H9 (cell line): Measurements from ENCODE around the gene ASS1. TPM values are rescaled to one million over a fixed set of nuclear protein-coding genes. Genes with fewer than 3 reads are reported as not detected.

Experiments
- DNase-seq: peaks from one replicate; pipeline ENCODE4 v3.0.0-alpha.2; 2017
- H2AFZ ChIP-seq: one replicate; pipeline ENCODE4 v1.6.1; 2013; ENCODE audit warnings: mild to moderate bottlenecking, low read length, control low read depth, moderate library complexity
- H2AK5ac ChIP-seq: 2 replicates; pipeline ENCODE4 v1.6.1; 2013; ENCODE audit warnings: low read length, control low read depth, mixed read lengths; ENCODE audit not compliant: insufficient read length
- H2BK120ac ChIP-seq: one replicate; pipeline ENCODE4 v1.6.1; 2013; ENCODE audit warnings: low read depth, mild to moderate bottlenecking, low read length, control low read depth, inconsistent platforms; ENCODE audit not compliant: poor library complexity, severe bottlenecking
- H2BK12ac ChIP-seq: 2 replicates; pipeline ENCODE4 v1.6.1; 2013; ENCODE audit warnings: low read length, control low read depth, mixed read lengths, low read depth; ENCODE audit not compliant: insufficient read length
- H2BK15ac ChIP-seq: 2 replicates; pipeline ENCODE4 v1.6.1; 2013; ENCODE audit warnings: low read depth, low read length, control low read depth
- H2BK20ac ChIP-seq: one replicate; pipeline ENCODE4 v1.6.1; 2013; ENCODE audit warnings: low read depth, mild to moderate bottlenecking, low read length, control low read depth, inconsistent platforms; ENCODE audit not compliant: poor library complexity, severe bottlenecking
- H2BK5ac ChIP-seq: 2 replicates; pipeline ENCODE4 v1.6.1; 2013; ENCODE audit warnings: low read length, control low read depth, mixed read lengths; ENCODE audit not compliant: insufficient read length
- H3K14ac ChIP-seq: 2 replicates; pipeline ENCODE4 v1.6.1; 2013; ENCODE audit warnings: low read length, control low read depth; ENCODE audit not compliant: insufficient read depth
- H3K18ac ChIP-seq: 2 replicates; pipeline ENCODE4 v1.6.1; 2013; ENCODE audit warnings: low read depth, mild to moderate bottlenecking, mixed read lengths, low read length, control low read depth; ENCODE audit not compliant: insufficient read length
- H3K23ac ChIP-seq: 2 replicates; pipeline ENCODE4 v1.6.1; 2013; ENCODE audit warnings: low read length, control low read depth, mixed read lengths, low read depth; ENCODE audit not compliant: insufficient read length
- H3K23me2 ChIP-seq: 2 replicates; pipeline ENCODE4 v1.6.1; 2013; ENCODE audit warnings: low read depth, mild to moderate bottlenecking, mixed read lengths, low read length, control low read depth; ENCODE audit not compliant: insufficient read length, poor library complexity, severe bottlenecking
- H3K27ac ChIP-seq: 2 replicates; pipeline ENCODE4 v1.5.1; 2013; ENCODE audit warnings: low read length, control low read depth, mixed read lengths, low read depth; ENCODE audit not compliant: insufficient read length
- H3K27me3 ChIP-seq: 2 replicates; pipeline ENCODE4 v1.6.1; 2013; ENCODE audit warnings: low read length, control low read depth, inconsistent platforms; ENCODE audit not compliant: insufficient read depth
- H3K4ac ChIP-seq: 2 replicates; pipeline ENCODE4 v1.6.1; 2013; ENCODE audit warnings: low read depth, mild to moderate bottlenecking, control low read depth, inconsistent platforms, low read length, moderate library complexity
- H3K4me1 ChIP-seq: 2 replicates; pipeline ENCODE4 v1.6.1; 2013; ENCODE audit warnings: low read length, control low read depth, inconsistent platforms; ENCODE audit not compliant: insufficient read depth
- H3K4me2 ChIP-seq: 2 replicates; pipeline ENCODE4 v1.6.1; 2013; ENCODE audit warnings: low read length, control low read depth, mixed read lengths; ENCODE audit not compliant: insufficient read length, insufficient read depth
- H3K56ac ChIP-seq: 2 replicates; pipeline ENCODE4 v1.6.1; 2013; ENCODE audit warnings: low read depth, mild to moderate bottlenecking, mixed read lengths, low read length, control low read depth; ENCODE audit not compliant: insufficient read length
- H3K79me1 ChIP-seq: 2 replicates; pipeline ENCODE4 v1.6.1; 2013; ENCODE audit warnings: low read depth, mild to moderate bottlenecking, moderate library complexity, low read length, control low read depth, inconsistent platforms; ENCODE audit not compliant: insufficient read depth, poor library complexity, severe bottlenecking
- H3K79me2 ChIP-seq: 2 replicates; pipeline ENCODE4 v1.6.1; 2013; ENCODE audit warnings: low read length, control low read depth, inconsistent platforms; ENCODE audit not compliant: insufficient read depth
- H3K9ac ChIP-seq: 2 replicates; pipeline ENCODE4 v1.6.1; 2013; ENCODE audit warnings: low read length, control low read depth, mixed read lengths; ENCODE audit not compliant: insufficient read length; ENCODE audit errors: extremely low read depth
- H3K9me3 ChIP-seq: one replicate; pipeline ENCODE4 v1.6.1; 2013; ENCODE audit warnings: low read depth, low read length, inconsistent platforms; ENCODE audit not compliant: control insufficient read depth
- H3T11ph ChIP-seq: one replicate; pipeline ENCODE4 v1.6.1; 2013; ENCODE audit warnings: mild to moderate bottlenecking, low read length, control low read depth, inconsistent platforms
- H4K20me1 ChIP-seq: one replicate; pipeline ENCODE4 v1.6.1; 2013; ENCODE audit not compliant: control insufficient read depth, insufficient read length, insufficient read depth
- H4K5ac ChIP-seq: 2 replicates; pipeline ENCODE4 v1.6.1; 2013; ENCODE audit warnings: low read depth, mild to moderate bottlenecking, mixed read lengths, low read length, control low read depth; ENCODE audit not compliant: insufficient read length
- H4K8ac ChIP-seq: replicated peaks from 2 replicates; pipeline ENCODE4 v1.6.1; 2013; ENCODE audit warnings: low read length, control low read depth, mixed read lengths, low read depth; ENCODE audit not compliant: insufficient read length
- H4K91ac ChIP-seq: 2 replicates; pipeline ENCODE4 v1.6.1; 2013; ENCODE audit warnings: low read depth, mild to moderate bottlenecking, moderate library complexity, mixed read lengths, low read length, control low read depth; ENCODE audit not compliant: insufficient read length
- H3K27ac Mint-ChIP-seq, 3 experiments: 2 replicates in 2 of 3; 3 replicates in 1 of 3; pipeline ENCODE4 v1.8.0; 2020 to 2021; ENCODE audit warnings: mixed read lengths in 3 of 3, mild to moderate bottlenecking in 1 of 3, moderate library complexity in 1 of 3
- H3K27me3 Mint-ChIP-seq: 2 replicates; pipeline ENCODE4 v1.8.0; 2021; ENCODE audit warnings: low read depth, mild to moderate bottlenecking, moderate library complexity, mixed read lengths
- H3K36me3 Mint-ChIP-seq, 3 experiments: 2 replicates in 2 of 3; 3 replicates in 1 of 3; pipeline ENCODE4 v1.8.0; 2020 to 2021; ENCODE audit warnings: low read depth in 3 of 3, mixed read lengths in 3 of 3; ENCODE audit not compliant: insufficient read depth in 1 of 3
- H3K4me1 Mint-ChIP-seq, 2 experiments: 2 replicates each; pipeline ENCODE4 v1.8.0; 2020; ENCODE audit warnings: mixed read lengths in 2 of 2
- H3K4me3 Mint-ChIP-seq, 2 experiments: 2 replicates in 1 of 2; 3 replicates in 1 of 2; pipeline ENCODE4 v1.8.0; 2020 to 2021; ENCODE audit warnings: mild to moderate bottlenecking in 2 of 2, mixed read lengths in 2 of 2, moderate library complexity in 1 of 2
- H3K9me3 Mint-ChIP-seq, 2 experiments: 2 replicates in 1 of 2; 3 replicates in 1 of 2; pipeline ENCODE4 v1.8.0; 2020; ENCODE audit warnings: mild to moderate bottlenecking in 2 of 2, mixed read lengths in 2 of 2, moderate library complexity in 1 of 2
- WGBS: extraction: QIAGEN DNeasy Blood & Tissue Kit; methylation state at CpG from one replicate; pipeline ENCODE4 v1.1.7; 2013; ENCODE audit warnings: missing lambda C conversion rate, low lambda C conversion rate, mixed read lengths; ENCODE audit not compliant: insufficient read length; ENCODE audit errors: extremely low coverage; 5-methylcytosine and 5-hydroxymethylcytosine counted together
- total RNA-seq: library from RNA; stranded (reverse); gene quantifications from 2 replicates; pipeline ENCODE4 v1.2.1, GENCODE V29; 2021
- TF ChIP-seq, protein P1 (sequence below): fragments of 200-600 bp; sonication (generic); conservative IDR thresholded peaks from 3 replicates; pipeline ENCODE4 v1.8.0; 2021; ENCODE audit warnings: antibody characterized with exemption, mild to moderate bottlenecking

The ASS1 gene
- total RNA-seq, 1 experiment from 2014 or later = 118 TPM

DNA sequence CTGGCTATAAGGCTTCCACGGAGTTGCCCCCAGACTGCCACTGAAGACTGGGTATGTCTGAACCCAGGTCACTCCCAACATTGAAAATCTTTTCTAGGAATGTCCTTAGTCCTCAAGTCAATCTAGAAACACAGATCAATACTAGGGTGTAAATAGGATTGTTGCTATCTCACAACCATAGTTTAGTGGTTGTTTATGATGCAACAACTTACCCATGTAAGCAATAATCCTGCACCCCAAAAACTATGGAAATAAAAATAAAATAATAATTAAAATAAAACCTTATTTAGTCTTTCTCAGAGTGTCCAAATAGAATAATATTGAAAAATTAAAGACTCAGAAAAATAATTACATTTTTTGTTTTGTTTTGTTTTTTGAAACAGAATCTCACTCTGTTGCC, 68.3 kb downstream of the ASS1 start:
- no peak overlapping the region for H2AFZ ChIP-seq
- H2BK5ac ChIP-seq = no peak overlapping the region
- no peaks in the 10 kb centered on the region; the same call in none of the 2 replicates for H3K27me3 Mint-ChIP-seq
- H4K8ac ChIP-seq = no peak overlapping the region
- no peaks in the 10 kb centered on the region for H3K9me3 ChIP-seq
- no peaks in the 10 kb centered on the region for H3K27me3 ChIP-seq
- peaks cover 0 to 3% of the 10 kb centered on the region in 2 experiments; a peak in 2 of 5 replicates for H3K9me3 Mint-ChIP-seq
- H3K4me3 Mint-ChIP-seq = no peak overlapping the region
- H2BK120ac ChIP-seq = no peak overlapping the region
- H2BK20ac ChIP-seq = no peak overlapping the region
- H2BK12ac ChIP-seq = no peak overlapping the region
- H4K91ac ChIP-seq = no peak overlapping the region
- H2AK5ac ChIP-seq = no peak overlapping the region
- no peak overlapping the region for H3K27ac Mint-ChIP-seq
- H4K20me1 ChIP-seq = no peaks in the 10 kb centered on the region
- no peaks in the 10 kb centered on the region for H3K4me1 ChIP-seq
- no peaks in the 10 kb centered on the region for H3K79me2 ChIP-seq
- no CpG with 5 or more reads among the region's 1 CpG for WGBS
- DNase-seq = no peak
- no peaks in the 10 kb centered on the region for H3K79me1 ChIP-seq
- no peak overlapping the region for H3K4me2 ChIP-seq
- no peak overlapping the region for H2BK15ac ChIP-seq
- no peak overlapping the region for H3K23ac ChIP-seq
- TF ChIP-seq, protein P1, sequence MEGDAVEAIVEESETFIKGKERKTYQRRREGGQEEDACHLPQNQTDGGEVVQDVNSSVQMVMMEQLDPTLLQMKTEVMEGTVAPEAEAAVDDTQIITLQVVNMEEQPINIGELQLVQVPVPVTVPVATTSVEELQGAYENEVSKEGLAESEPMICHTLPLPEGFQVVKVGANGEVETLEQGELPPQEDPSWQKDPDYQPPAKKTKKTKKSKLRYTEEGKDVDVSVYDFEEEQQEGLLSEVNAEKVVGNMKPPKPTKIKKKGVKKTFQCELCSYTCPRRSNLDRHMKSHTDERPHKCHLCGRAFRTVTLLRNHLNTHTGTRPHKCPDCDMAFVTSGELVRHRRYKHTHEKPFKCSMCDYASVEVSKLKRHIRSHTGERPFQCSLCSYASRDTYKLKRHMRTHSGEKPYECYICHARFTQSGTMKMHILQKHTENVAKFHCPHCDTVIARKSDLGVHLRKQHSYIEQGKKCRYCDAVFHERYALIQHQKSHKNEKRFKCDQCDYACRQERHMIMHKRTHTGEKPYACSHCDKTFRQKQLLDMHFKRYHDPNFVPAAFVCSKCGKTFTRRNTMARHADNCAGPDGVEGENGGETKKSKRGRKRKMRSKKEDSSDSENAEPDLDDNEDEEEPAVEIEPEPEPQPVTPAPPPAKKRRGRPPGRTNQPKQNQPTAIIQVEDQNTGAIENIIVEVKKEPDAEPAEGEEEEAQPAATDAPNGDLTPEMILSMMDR = no peak
- no peaks in the 10 kb centered on the region for H3K23me2 ChIP-seq
- H3K9ac ChIP-seq = no peak overlapping the region
- H3K4me1 Mint-ChIP-seq = peaks cover 5 to 6% of the 10 kb centered on the region in 2 experiments
- no peaks in the 10 kb centered on the region for H3K36me3 Mint-ChIP-seq
- H3K56ac ChIP-seq = no peak overlapping the region
- no peak overlapping the region for H3K27ac ChIP-seq
- no peak overlapping the region for H3K14ac ChIP-seq
- H4K5ac ChIP-seq = no peak overlapping the region
- no peak overlapping the region for H3T11ph ChIP-seq
- no peak overlapping the region for H3K4ac ChIP-seq
- H3K18ac ChIP-seq = no peak overlapping the region
